Activated effector memory CD4-positive, alpha-beta T cell treated with anti-CD3 and anti-CD28 coated beads, Interleukin-2, amount 50 U/mL, for 16 hours (primary cell): Measurements from ENCODE around the gene ATF6B.
"Not testable (repeated sequence)": the region's sequence is repeated elsewhere in the genome, so short reads cannot be mapped to it uniquely, and the experiment has no call there.

ENCODE experiments used
- DNase-seq: peaks from one replicate; pipeline ENCODE4 v3.0.0-alpha.2; 2020

The ATF6B gene

DNA sequence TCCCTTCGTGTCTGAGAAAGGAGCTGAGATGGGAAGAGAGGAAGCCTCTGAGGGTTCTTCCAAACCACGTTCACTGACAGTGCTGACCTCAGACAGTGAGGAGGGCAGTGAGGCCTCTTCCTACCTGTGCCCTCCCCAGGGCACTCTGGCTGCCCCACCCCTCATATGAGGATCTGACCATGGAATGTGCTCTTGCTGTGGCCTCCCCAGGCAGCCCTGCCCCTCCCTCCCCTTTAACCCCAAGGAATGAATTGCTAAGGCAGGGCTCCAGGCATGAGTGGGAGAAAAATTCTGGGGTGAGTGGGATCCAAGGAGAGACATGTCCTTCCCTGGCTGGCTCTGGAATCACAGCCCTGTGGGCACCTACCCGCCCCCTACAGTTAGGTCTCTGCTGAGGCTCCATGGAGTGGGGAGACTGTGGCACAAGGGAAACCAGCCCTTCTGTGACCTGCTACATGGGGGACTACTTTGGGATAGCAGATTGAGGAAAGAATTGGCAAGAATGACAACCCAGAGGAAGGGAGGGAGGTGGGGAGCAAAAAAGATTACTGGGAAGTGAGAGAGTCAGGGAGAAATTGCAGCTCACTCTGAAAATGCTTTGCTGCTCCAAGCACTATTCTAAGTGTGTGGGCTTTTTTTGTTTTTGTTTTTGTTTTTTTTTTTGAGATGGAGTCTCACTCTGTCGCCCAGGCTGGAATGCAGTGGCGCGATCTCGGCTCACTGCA, 48.3 kb downstream of the ATF6B start:
- DNase-seq, result no peak

GRCh38 chr6:32076321-32076809, 51.7 kb downstream of the ATF6B start:
- no peak for DNase-seq

- DNase-seq, result no peak
Observed at GRCh38 chr6:32075781-32076180, 52.3 kb downstream of the ATF6B start.

- no peak for DNase-seq
Observed at GRCh38 chr6:32074996-32075532, 53.0 kb downstream of the ATF6B start.

DNA sequence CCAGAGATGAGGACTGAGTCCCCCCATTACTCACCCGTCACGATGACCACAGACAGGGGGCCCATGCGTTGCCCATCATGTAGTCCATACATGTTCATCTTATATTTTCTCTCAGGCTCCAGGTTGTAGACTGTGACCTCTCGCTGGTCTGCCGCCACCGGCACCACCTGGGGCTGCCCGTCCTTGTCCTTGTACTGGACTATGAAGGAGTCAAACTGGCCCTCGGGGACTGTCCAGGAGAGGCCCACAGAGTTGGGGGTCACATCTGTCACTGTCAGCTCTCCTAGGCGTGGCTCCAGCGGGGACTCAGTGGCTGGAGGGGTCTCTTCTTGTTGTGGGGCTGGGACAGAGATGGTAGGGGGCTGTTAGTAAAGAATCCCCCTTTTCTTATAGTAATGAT, 54.4 kb downstream of the ATF6B start:
- no peak for DNase-seq

DNA sequence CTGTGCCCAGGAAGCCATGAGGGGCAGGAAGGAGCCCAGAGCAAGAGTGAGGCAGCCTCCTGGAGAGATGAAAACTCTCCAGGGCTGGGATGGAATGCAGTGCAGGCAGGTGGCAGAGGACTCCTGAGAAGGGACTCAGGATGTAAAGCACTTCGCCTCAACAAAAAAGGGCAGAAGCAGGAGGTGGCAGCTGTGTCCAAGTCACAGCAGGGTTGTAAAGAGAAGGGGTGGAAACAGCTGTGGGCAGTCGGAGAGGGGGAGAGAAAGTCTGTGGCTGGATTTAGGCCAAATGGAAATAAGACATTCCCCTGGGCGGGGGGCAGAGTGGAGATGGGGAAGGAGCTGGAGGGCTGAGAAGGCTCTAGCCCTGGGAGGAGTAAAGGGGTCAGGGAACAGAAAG, 54.9 kb downstream of the ATF6B start:
- DNase-seq, result no peak

DNA sequence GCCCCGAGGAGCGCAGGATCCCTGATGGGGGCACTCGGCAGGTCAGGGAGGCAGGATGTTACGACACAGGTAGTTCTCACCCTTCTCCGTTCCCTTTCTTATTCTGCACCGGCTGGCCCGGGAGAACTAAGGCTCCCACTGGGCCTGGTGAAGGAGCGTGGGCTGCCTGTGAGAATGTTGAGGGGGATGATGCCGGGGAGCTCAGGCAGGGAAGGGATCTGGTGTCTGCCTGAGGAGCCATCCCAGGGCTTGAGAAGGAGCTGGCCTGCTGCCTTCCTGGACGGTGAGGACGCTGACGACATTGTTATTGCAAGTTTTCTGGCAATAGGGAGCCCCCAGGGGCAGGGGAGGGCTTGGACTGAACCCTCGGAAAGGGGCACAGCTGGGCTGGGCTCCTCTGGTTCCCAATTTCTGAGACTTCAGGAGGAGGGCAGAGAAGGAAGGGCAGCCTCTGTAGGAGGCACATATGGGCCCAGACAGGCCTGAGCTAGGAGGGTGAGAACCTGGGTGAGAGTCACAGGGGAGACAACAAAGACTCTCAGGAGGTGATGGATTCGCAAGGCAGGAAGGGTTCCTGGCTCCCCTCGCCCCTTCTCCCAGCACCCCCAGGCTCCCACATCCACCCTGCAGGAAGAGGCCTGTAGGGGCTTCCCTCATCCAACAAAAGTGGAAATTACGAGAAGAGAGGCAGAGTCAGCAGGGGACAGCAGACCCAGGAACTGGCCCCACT, 57.1 kb downstream of the ATF6B start:
- DNase-seq, result no peak

GRCh38 chr6:32069878-32070515, 58.0 kb downstream of the ATF6B start:
- DNase-seq, result no peak

- DNase-seq, result no peak
Observed at GRCh38 chr6:32069460-32069859, 58.6 kb downstream of the ATF6B start.

DNA sequence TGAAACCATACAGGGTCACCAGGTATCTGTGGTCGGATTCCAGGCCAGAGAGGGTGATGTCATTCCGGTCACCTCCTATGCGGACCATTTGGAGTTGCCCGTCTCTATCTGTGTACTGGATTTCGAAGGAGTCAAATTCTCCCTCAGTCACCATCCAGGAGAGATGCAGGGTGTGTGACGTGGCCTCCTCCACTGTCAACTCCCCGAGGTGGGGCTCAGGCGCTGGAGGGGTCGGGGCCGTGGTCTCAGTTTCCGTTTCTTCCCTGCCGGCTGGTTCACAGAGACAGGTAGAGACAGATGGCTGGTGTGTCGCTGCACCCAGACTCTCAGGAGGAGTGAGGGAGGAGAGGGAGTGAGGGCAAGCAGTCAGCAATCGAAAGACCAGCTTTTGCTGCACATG, 59.2 kb downstream of the ATF6B start:
- no peak for DNase-seq

GRCh38 chr6:32068315-32068714, 59.7 kb downstream of the ATF6B start:
- not testable (repeated sequence) for DNase-seq

GRCh38 chr6:32067521-32067920, 60.5 kb downstream of the ATF6B start:
- not testable (repeated sequence) for DNase-seq
